Pancreas (tissue), 10 donors: Measurements from ENCODE around the gene ARID5B. TPM values are rescaled to one million over a fixed set of nuclear protein-coding genes. Genes with fewer than 3 reads are reported as not detected.

ENCODE experiments used
- ATAC-seq, 4 donors: fragments of 200-7000 bp; cut with Tn5 transposase; one replicate each; pipeline versions ENCODE4 v1.8.0 to v1.9.1; 2020; ENCODE audit warnings: mild to moderate bottlenecking in 4 of 4, moderate library complexity in 4 of 4
- DNase-seq, 6 donors: peaks; one replicate each; pipeline ENCODE4 v3.0.0-alpha.2; 2020
- FAIRE-seq: peaks from 2 replicates; lab custom pipeline; 2012; peaks lifted over from hg19 to GRCh38; lab: Jason Lieb, UNC
- H3K27ac ChIP-seq, 4 donors: fragments of 200-600 bp; sonication (generic); 1 replicate in 3 of 4; 2 replicates in 1 of 4; pipeline versions ENCODE4 v1.5.0 to v1.8.0; 2020
- H3K27me3 ChIP-seq, 4 donors: fragments of 200-600 bp; one replicate each; pipeline ENCODE4 v1.8.0; 2021
- H3K36me3 ChIP-seq, 3 donors: fragments of 200-600 bp; sonication (generic) in 1 of 3; one replicate each; pipeline versions ENCODE4 v1.5.0 to v1.8.0; 2020 to 2021
- H3K4me1 ChIP-seq, 3 donors: fragments of 200-600 bp; one replicate each; pipeline ENCODE4 v1.8.0; 2021
- H3K4me3 ChIP-seq, 4 donors: fragments of 200-600 bp; sonication (generic) in 2 of 4; one replicate each; pipeline versions ENCODE4 v1.5.0 to v1.8.0; 2020 to 2021
- H3K9me3 ChIP-seq, 4 donors: fragments of 200-600 bp; one replicate each; pipeline ENCODE4 v1.8.0; 2021
- WGBS, 2 donors: extraction: QIAGEN DNeasy Blood & Tissue Kit; methylation state at CpG; one replicate each; pipeline ENCODE4 v1.1.7; 2013; 5-methylcytosine and 5-hydroxymethylcytosine counted together
- intact Hi-C, 3 donors: fragments of 100-400 bp; cut with DNase I; formaldehyde crosslinking; loops; one replicate each; pipeline versions ENCODE4 v1.11.1 to v1.14.2; 2022
- polyA plus RNA-seq, 2 donors: library from polyadenylated mRNA; stranded (reverse); fragments of 200-250 nt; gene quantifications; one replicate each; pipeline ENCODE4 v1.2.3, GENCODE V29; 2013
- total RNA-seq, 6 donors: library from RNA; stranded (reverse); fragmentation: NEBNext Ultra II Directional in 4 of 6; extraction: Animal tissue kit (Norgen Biotek cat#: 25700) in 4 of 6; gene quantifications; one replicate each; pipeline versions ENCODE4 v1.2.1 to v1.2.4, GENCODE V29; 2021 to 2023
- TF ChIP-seq, protein P1 (sequence below), 4 donors: fragments of 200-600 bp; sonication (generic) in 3 of 4; IDR thresholded peaks; one replicate each; pipeline versions ENCODE4 v1.5.0 to v1.8.0; 2021; ENCODE audit warnings: antibody characterized with exemption in 4 of 4
- donor health status: healthy with polysubstance abuse.
- donor health status: DM: no; HTN: no; CAD: no; lungs with moderate emphysema.
- donor health status: DM: no; HTN: no; CAD: no.
- donor health status: control.
- donor health status: control.
- donor health status: Bipolar disorder and iron deficiency.
- donor health status: DM: yes; HTN: yes; CAD: no.
- donor health status: DM: no; HTN: no; CAD: no.
- donor health status: DM: no; HTN: no; CAD: no.
- donor health status: DM: yes; HTN: yes; CAD: no.

ARID5B gene
- total and polyA plus RNA-seq, 8 donors, result 2.6 to 13.0 (median 5.0) TPM

DNA sequence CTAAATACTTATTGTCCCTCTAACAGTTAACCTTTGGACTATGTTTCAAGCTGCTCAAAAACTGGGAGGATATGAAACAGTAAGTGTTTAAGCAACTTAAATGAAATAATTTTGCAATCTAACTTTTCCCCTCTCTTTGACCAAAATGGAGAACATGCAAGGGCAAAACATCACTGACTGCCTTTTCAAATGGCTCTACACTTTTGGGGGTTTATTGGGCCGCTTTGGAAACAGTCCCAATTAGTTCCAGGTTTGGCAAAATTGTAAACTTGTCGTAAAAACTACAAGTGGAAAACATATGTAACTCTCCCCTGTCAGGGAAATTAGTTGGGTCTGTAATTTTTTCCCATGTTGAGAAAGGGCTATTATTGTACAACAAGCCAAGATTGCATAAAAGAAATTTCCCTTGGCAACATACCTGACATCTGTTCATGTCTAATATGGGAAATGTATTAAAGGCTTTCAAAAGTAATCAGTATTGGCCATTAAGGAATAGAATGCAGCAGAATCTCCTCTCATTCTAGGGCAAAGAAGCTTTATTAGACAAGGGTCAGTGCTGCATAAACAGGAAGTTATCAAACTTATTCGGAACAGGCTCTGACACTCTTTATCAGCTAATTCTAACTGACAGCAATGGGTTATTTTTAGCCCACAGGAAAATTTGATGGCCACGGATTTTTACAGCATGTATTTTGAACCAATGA lies 157.9 kb downstream of the ARID5B start:
- H3K27me3 ChIP-seq, result no peaks in the 10 kb centered on the region
- intact Hi-C loops, result no loop called here
- peaks cover 10 to 25% (median 15%) of the 10 kb centered on the region in 3 donors for H3K4me1 ChIP-seq
- no peaks in the 10 kb centered on the region for H3K36me3 ChIP-seq
- H3K27ac ChIP-seq, result peak overlapping the region in 2 of 4 donors; percentile 7 to 24
- 26 to 32% methylated on average over 4 of the region's 4 CpGs for WGBS, 2 donors
- H3K4me3 ChIP-seq, result no peak overlapping the region
- FAIRE-seq (no peak), ATAC-seq (peak in 3 of 4 donors; percentile 34 to 47 (median 40)), DNase-seq (no peak)
- TF ChIP-seq, protein P1, sequence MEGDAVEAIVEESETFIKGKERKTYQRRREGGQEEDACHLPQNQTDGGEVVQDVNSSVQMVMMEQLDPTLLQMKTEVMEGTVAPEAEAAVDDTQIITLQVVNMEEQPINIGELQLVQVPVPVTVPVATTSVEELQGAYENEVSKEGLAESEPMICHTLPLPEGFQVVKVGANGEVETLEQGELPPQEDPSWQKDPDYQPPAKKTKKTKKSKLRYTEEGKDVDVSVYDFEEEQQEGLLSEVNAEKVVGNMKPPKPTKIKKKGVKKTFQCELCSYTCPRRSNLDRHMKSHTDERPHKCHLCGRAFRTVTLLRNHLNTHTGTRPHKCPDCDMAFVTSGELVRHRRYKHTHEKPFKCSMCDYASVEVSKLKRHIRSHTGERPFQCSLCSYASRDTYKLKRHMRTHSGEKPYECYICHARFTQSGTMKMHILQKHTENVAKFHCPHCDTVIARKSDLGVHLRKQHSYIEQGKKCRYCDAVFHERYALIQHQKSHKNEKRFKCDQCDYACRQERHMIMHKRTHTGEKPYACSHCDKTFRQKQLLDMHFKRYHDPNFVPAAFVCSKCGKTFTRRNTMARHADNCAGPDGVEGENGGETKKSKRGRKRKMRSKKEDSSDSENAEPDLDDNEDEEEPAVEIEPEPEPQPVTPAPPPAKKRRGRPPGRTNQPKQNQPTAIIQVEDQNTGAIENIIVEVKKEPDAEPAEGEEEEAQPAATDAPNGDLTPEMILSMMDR (IDR thresholded peaks at IDR 0.05), result no peak
- H3K9me3 ChIP-seq, result no peaks in the 10 kb centered on the region

DNA sequence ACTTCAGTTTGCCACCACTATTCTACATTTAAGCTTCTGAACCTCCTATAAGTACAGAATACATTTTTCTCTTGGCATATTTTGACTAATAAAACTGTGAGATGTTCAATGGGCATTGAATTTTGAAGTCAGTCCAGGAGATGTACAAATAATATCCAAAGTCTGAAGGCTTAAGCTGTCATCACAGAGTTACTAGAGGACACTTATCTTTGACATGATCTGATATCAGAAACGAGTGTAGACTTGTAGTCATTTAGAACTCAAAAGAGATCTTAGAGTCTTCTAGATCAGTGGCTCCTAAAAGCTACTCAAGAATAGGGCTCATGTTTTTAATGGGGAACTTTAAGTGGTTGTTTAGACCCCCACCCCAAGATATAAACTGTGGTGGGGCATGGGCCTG lies 160.5 kb downstream of the ARID5B start:
- Histone ChIP-seq H3K4me1 (peaks cover 10 to 25% (median 15%) of the 10 kb centered on the region in 3 donors), H3K27me3 (no peaks in the 10 kb centered on the region), H3K27ac (no peak overlapping the region), H3K36me3 (no peaks in the 10 kb centered on the region), H3K4me3 (no peak overlapping the region), H3K9me3 (no peaks in the 10 kb centered on the region)
- FAIRE-seq (no peak), DNase-seq (no peak), ATAC-seq (no peak)
- WGBS, 2 donors, result 52 to 53% methylated on average over 1 of the region's 1 CpG
- TF ChIP-seq, protein P1 (IDR thresholded peaks at IDR 0.05), result no peak
- intact Hi-C loops, result no loop called here

DNA sequence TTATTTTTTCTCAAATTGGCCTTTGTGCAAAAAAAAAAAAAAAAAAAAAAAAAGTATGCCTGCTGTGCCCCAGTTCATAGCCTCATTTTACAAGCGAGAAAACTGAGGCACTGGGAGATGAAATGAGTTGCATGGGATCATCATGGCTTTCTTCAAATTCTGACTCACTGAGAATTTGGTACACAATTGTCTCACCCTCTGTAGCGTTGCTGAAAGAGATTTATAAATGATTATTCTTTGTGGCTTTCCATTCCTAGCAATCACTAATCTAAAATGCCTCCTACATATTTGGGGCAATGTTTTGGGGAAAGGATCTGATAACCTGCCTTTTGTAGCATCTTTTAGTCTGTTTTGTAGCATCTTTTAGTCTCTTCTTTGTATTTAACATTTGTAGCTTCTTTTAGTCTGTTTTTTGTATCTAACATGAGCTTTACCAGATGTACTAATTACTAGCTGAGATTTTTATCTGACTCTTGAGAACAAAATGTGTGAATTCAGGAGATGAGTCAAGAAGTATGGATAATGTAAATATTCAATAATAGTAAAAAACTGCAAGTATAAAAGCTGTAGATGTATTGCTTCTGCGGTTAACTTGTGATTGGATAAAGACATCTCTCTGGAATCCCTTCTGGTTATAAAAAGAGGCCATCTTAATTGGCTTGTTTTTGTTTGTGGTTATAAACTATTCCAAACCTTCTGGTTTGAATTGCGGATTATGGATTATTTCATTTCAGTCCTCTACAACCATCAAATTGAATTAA lies 161.4 kb downstream of the ARID5B start:
- TF ChIP-seq, protein P1 (IDR thresholded peaks at IDR 0.05), result no peak
- no peaks in the 10 kb centered on the region for H3K36me3 ChIP-seq
- H3K4me1 ChIP-seq, result peaks cover 10 to 21% (median 15%) of the 10 kb centered on the region in 3 donors
- no peaks in the 10 kb centered on the region for H3K9me3 ChIP-seq
- WGBS, 2 donors, result 96 to 97% methylated on average over 4 of the region's 4 CpGs
- ATAC-seq (no peak), FAIRE-seq (no peak), DNase-seq (no peak)
- H3K4me3 ChIP-seq, result no peak overlapping the region
- no peak overlapping the region for H3K27ac ChIP-seq
- intact Hi-C loops, result no loop called here
- no peaks in the 10 kb centered on the region for H3K27me3 ChIP-seq

DNA sequence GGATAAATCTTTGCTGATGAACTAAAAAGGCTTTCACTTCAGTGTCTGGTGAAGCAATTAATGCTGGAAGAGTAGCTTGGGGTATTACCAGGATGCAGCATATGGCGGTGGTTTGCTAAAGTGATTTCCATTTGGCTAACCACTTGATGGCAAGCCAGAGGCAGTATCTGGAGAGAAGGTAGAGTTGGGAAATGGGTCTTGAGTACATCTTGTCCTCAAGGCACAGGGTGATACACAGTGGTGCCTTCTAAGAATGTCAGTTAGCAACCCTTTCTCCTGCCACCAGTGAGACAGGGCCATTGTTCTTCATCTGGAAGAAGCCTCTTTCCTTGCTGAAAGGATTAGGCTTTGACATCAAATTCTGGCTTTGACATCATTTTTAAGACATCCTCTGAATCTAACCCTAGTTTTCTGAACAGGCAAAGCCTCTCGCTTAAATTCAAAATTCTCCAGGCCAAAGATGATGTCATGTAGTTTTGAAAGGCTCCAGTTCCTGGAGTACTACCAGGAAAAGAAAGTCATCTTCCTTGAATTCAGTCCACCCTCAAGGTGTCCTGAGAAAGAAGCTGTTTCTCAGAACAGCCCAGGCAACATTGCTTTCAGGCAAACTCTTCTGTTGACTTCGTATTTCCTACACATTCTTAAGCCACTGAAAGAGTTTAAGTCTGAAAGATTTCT lies 162.4 kb downstream of the ARID5B start:
- Histone ChIP-seq H3K27ac (no peak overlapping the region), H3K36me3 (no peaks in the 10 kb centered on the region)
- no peak for DNase-seq

More for the DNA sequence above, 162.4 kb downstream of the ARID5B start:
- no peaks in the 10 kb centered on the region for H3K27me3 ChIP-seq
- TF ChIP-seq, protein P1 (IDR thresholded peaks at IDR 0.05), result no peak
- H3K4me3 ChIP-seq, result no peak overlapping the region
- peaks cover 9 to 11% (median 11%) of the 10 kb centered on the region in 3 donors for H3K4me1 ChIP-seq
- FAIRE-seq (no peak), ATAC-seq (peak in 2 of 4 donors; percentile 35 to 49)
- H3K9me3 ChIP-seq, result no peaks in the 10 kb centered on the region
- intact Hi-C loops, result no loop called here
- 87 to 94% methylated on average over 3 of the region's 3 CpGs for WGBS, 2 donors
